ENCODE measurements around the gene RAB19. TPM values are rescaled to one million over a fixed set of nuclear protein-coding genes. Genes with fewer than 3 reads are reported as not detected.
A peak's percentile ranks its signal among the peaks of the same experiment; 100 is the strongest.

Gene RAB19
- total and polyA plus RNA-seq, 9 of the 15 experiments (the other 6 are each of a cell fraction or from before 2014, with no cell fraction given), result not detected

- TF ChIP-seq, protein P1, sequence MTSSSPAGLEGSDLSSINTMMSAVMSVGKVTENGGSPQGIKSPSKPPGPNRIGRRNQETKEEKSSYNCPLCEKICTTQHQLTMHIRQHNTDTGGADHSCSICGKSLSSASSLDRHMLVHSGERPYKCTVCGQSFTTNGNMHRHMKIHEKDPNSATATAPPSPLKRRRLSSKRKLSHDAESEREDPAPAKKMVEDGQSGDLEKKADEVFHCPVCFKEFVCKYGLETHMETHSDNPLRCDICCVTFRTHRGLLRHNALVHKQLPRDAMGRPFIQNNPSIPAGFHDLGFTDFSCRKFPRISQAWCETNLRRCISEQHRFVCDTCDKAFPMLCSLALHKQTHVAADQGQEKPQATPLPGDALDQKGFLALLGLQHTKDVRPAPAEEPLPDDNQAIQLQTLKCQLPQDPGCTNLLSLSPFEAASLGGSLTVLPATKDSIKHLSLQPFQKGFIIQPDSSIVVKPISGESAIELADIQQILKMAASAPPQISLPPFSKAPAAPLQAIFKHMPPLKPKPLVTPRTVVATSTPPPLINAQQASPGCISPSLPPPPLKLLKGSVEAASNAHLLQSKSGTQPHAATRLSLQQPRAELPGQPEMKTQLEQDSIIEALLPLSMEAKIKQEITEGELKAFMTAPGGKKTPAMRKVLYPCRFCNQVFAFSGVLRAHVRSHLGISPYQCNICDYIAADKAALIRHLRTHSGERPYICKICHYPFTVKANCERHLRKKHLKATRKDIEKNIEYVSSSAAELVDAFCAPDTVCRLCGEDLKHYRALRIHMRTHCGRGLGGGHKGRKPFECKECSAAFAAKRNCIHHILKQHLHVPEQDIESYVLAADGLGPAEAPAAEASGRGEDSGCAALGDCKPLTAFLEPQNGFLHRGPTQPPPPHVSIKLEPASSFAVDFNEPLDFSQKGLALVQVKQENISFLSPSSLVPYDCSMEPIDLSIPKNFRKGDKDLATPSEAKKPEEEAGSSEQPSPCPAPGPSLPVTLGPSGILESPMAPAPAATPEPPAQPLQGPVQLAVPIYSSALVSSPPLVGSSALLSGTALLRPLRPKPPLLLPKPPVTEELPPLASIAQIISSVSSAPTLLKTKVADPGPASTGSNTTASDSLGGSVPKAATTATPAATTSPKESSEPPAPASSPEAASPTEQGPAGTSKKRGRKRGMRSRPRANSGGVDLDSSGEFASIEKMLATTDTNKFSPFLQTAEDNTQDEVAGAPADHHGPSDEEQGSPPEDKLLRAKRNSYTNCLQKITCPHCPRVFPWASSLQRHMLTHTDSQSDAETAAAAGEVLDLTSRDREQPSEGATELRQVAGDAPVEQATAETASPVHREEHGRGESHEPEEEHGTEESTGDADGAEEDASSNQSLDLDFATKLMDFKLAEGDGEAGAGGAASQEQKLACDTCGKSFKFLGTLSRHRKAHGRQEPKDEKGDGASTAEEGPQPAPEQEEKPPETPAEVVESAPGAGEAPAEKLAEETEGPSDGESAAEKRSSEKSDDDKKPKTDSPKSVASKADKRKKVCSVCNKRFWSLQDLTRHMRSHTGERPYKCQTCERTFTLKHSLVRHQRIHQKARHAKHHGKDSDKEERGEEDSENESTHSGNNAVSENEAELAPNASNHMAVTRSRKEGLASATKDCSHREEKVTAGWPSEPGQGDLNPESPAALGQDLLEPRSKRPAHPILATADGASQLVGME (CRISPR knock-in tag; IDR thresholded peaks at IDR 0.05), result no peak; the same call in 1 of the 2 replicates
- TF ChIP-seq MAFG (tag; conservative IDR thresholded peaks at IDR 0.05), result no peak
- TF ChIP-seq NFIX (CRISPR knock-in tag; IDR thresholded peaks at IDR 0.05; ENCODE audit: low read depth), result no peak
- TF ChIP-seq FOS (IDR thresholded peaks at IDR 0.05; ENCODE audit: extremely low read depth, insufficient read length), result no peak
- TF ChIP-seq, protein P2, sequence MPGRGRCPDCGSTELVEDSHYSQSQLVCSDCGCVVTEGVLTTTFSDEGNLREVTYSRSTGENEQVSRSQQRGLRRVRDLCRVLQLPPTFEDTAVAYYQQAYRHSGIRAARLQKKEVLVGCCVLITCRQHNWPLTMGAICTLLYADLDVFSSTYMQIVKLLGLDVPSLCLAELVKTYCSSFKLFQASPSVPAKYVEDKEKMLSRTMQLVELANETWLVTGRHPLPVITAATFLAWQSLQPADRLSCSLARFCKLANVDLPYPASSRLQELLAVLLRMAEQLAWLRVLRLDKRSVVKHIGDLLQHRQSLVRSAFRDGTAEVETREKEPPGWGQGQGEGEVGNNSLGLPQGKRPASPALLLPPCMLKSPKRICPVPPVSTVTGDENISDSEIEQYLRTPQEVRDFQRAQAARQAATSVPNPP (IDR thresholded peaks at IDR 0.05; ENCODE audit: borderline replicate concordance, insufficient read depth, insufficient read length), result no peak
- TF ChIP-seq CBX2 (IDR thresholded peaks at IDR 0.05; ENCODE audit: insufficient read depth, low read length, poor library complexity, severe bottlenecking), result no peak
- TF ChIP-seq, protein P3, sequence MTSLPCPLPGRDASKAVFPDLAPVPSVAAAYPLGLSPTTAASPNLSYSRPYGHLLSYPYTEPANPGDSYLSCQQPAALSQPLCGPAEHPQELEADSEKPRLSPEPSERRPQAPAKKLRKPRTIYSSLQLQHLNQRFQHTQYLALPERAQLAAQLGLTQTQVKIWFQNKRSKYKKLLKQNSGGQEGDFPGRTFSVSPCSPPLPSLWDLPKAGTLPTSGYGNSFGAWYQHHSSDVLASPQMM (CRISPR knock-in tag; IDR thresholded peaks at IDR 0.05), result no peak
- TF ChIP-seq, protein P4, sequence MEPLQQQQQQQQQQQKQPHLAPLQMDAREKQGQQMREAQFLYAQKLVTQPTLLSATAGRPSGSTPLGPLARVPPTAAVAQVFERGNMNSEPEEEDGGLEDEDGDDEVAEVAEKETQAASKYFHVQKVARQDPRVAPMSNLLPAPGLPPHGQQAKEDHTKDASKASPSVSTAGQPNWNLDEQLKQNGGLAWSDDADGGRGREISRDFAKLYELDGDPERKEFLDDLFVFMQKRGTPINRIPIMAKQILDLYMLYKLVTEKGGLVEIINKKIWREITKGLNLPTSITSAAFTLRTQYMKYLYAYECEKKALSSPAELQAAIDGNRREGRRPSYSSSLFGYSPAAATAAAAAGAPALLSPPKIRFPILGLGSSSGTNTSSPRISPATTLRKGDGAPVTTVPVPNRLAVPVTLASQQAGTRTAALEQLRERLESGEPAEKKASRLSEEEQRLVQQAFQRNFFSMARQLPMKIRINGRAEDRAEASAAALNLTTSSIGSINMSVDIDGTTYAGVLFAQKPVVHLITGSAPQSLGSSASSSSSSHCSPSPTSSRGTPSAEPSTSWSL (CRISPR knock-in tag; IDR thresholded peaks at IDR 0.05; ENCODE audit: borderline replicate concordance), result no peak
- no peak for TF ChIP-seq ZBTB49 (CRISPR knock-in tag; IDR thresholded peaks at IDR 0.05; ENCODE audit: borderline replicate concordance)
- no peak for TF ChIP-seq SMC3 (conservative IDR thresholded peaks at IDR 0.05; ENCODE audit: insufficient read depth, low read depth, low read length)
- TF ChIP-seq KLF13 (tag; IDR thresholded peaks at IDR 0.05; ENCODE audit: borderline replicate concordance, low read depth), result peak; percentile 55; the same call in 1 of the 2 replicates
- TF ChIP-seq ZNF695 (CRISPR knock-in tag; IDR thresholded peaks at IDR 0.05), result no peak
- no peak for TF ChIP-seq BCL6 (CRISPR knock-in tag; IDR thresholded peaks at IDR 0.05)
- no peak for TF ChIP-seq NR2F6 (CRISPR knock-in tag; IDR thresholded peaks at IDR 0.05)
- TF ChIP-seq LARP7 (IDR thresholded peaks at IDR 0.05), result no peak
Observed at GRCh38 chr7:140397784-140398750, 5.8 kb upstream of the RAB19 start, which contains the start of gene SLC37A3 (continued).
